B cell (primary cell): Measurements from ENCODE around the gene FAM229A. TPM values are rescaled to one million over a fixed set of nuclear protein-coding genes. Genes with fewer than 3 reads are reported as not detected.

Source experiments
- ATAC-seq: fragments of 200-7000 bp; cut with Tn5 transposase; one replicate; pipeline ENCODE4 v1.10.0; 2021; ENCODE audit warnings: low read depth, mild to moderate bottlenecking, moderate number of reproducible peaks, moderate library complexity
- CTCF ChIA-PET: fragments of 350-600 bp; sonication (Branson Sonifier 250); formaldehyde crosslinking; loops from one replicate; lab custom pipeline; 2021; ENCODE audit warnings: antibody characterized with exemption, inconsistent platforms; lab: Charles Lee
- POLR2A ChIA-PET: fragments of 350-600 bp; sonication (Branson Sonifier 250); formaldehyde crosslinking; loops from one replicate; lab custom pipeline; 2021; ENCODE audit warnings: antibody characterized with exemption; lab: Charles Lee
- DNase-seq: peaks from one replicate; pipeline ENCODE4 v3.0.0; 2013
- H2AFZ ChIP-seq: 2 replicates; pipeline ENCODE4 v1.6.1; 2012; ENCODE audit warnings: mild to moderate bottlenecking, low read depth, low read length; ENCODE audit not compliant: insufficient read depth, poor library complexity, severe bottlenecking
- H3K27ac ChIP-seq, 2 donors: 1 replicate in 1 of 2; 2 replicates in 1 of 2; pipeline ENCODE4 v1.5.1; 2012 to 2013; ENCODE audit warnings: low read length in 2 of 2, mild to moderate bottlenecking in 2 of 2, moderate library complexity in 1 of 2
- H3K27me3 ChIP-seq, 4 experiments: fragments of 200-600 bp in 1 of 4; sonication (generic) in 1 of 4; replicated peaks in 1 of 4; 1 replicate in 2 of 4; 2 replicates in 2 of 4; pipeline versions ENCODE4 v1.6.1 to v1.7.0; 2013 to 2016; ENCODE audit warnings: low read length in 3 of 4, mild to moderate bottlenecking in 2 of 4, mixed read lengths in 1 of 4, moderate library complexity in 1 of 4; ENCODE audit not compliant: insufficient read depth in 4 of 4, control insufficient read depth in 3 of 4; ENCODE audit errors: control extremely low read depth in 1 of 4
- H3K36me3 ChIP-seq, 2 experiments: replicated peaks in 1 of 2; 1 replicate in 1 of 2; 2 replicates in 1 of 2; pipeline versions ENCODE4 v1.6.1 to v1.7.1; 2013; ENCODE audit warnings: low read length in 1 of 2; ENCODE audit not compliant: insufficient read depth in 2 of 2, control insufficient read depth in 1 of 2; ENCODE audit errors: control extremely low read depth in 1 of 2, extremely low read depth in 1 of 2
- H3K4me1 ChIP-seq, 2 donors: fragments of 200-600 bp in 1 of 2; sonication (generic) in 1 of 2; 1 replicate in 1 of 2; 2 replicates in 1 of 2; pipeline versions ENCODE4 v1.5.1 to v1.6.1; 2013 to 2017; ENCODE audit warnings: low read length in 2 of 2; ENCODE audit not compliant: control insufficient read depth in 2 of 2, insufficient read depth in 2 of 2
- H3K4me2 ChIP-seq: replicated peaks from 2 replicates; pipeline ENCODE3; 2012; ENCODE audit warnings: mild to moderate bottlenecking, low read depth, low read length; ENCODE audit not compliant: poor library complexity, severe bottlenecking
- H3K4me3 ChIP-seq, 5 experiments: fragments of 200-600 bp in 1 of 5; sonication (generic) in 1 of 5; 1 replicate in 3 of 5; 2 replicates in 2 of 5; pipeline versions ENCODE4 v1.5.1 to v1.7.0; 2011 to 2016; ENCODE audit warnings: low read length in 4 of 5, mild to moderate bottlenecking in 4 of 5, low read depth in 2 of 5, control low read depth in 1 of 5, moderate library complexity in 1 of 5; ENCODE audit not compliant: insufficient read depth in 1 of 5; ENCODE audit errors: control extremely low read depth in 1 of 5, extremely low read depth in 1 of 5
- H3K79me2 ChIP-seq: fragments of 200-600 bp; sonication (generic); one replicate; pipeline ENCODE4 v1.6.0; 2016; ENCODE audit warnings: low read length; ENCODE audit not compliant: control insufficient read depth, insufficient read depth
- H3K9ac ChIP-seq: fragments of 200-600 bp; sonication (generic); 2 replicates; pipeline ENCODE4 v1.6.1; 2017; ENCODE audit warnings: mild to moderate bottlenecking, low read length, moderate library complexity
- H3K9me3 ChIP-seq, 3 donors: one replicate each; pipeline versions ENCODE4 v1.6.1 to v1.7.1; 2013; ENCODE audit warnings: low read length in 2 of 3; ENCODE audit not compliant: control insufficient read depth in 2 of 3, insufficient read depth in 1 of 3; ENCODE audit errors: control extremely low read depth in 1 of 3
- H4K20me1 ChIP-seq: 2 replicates; pipeline ENCODE4 v1.6.0; 2012; ENCODE audit warnings: mild to moderate bottlenecking, low read length; ENCODE audit not compliant: insufficient read depth, control insufficient read depth, poor library complexity, severe bottlenecking
- H3K27ac Mint-ChIP-seq: one replicate; pipeline ENCODE4 v1.8.0; 2021; ENCODE audit warnings: mixed read lengths
- H3K27me3 Mint-ChIP-seq: one replicate; pipeline ENCODE4 v1.8.0; 2021; ENCODE audit warnings: mixed read lengths
- H3K4me1 Mint-ChIP-seq: one replicate; pipeline ENCODE4 v1.8.0; 2021; ENCODE audit warnings: mixed read lengths
- H3K4me3 Mint-ChIP-seq: one replicate; pipeline ENCODE4 v1.8.0; 2021; ENCODE audit warnings: mixed read lengths
- H3K9me3 Mint-ChIP-seq: one replicate; pipeline ENCODE4 v1.8.0; 2022; ENCODE audit warnings: mixed read lengths; ENCODE audit not compliant: insufficient read depth
- CTCF ChIP-seq: fragments of 200-600 bp; IDR thresholded peaks from one replicate; pipeline ENCODE4 v1.8.0; 2022; ENCODE audit warnings: antibody characterized with exemption, mild to moderate bottlenecking
- EZH2 ChIP-seq: IDR thresholded peaks from 2 replicates; pipeline ENCODE4 v1.6.1; 2012; ENCODE audit warnings: borderline replicate concordance, low read depth, mild to moderate bottlenecking, moderate library complexity, low read length; ENCODE audit not compliant: insufficient read depth, poor library complexity, severe bottlenecking
- WGBS: methylation state at CpG from one replicate; pipeline ENCODE4 v1.1.5; 2013; ENCODE audit warnings: missing lambda C conversion rate; ENCODE audit not compliant: insufficient coverage; 5-methylcytosine and 5-hydroxymethylcytosine counted together
- intact Hi-C: fragments of 100-400 bp; cut with micrococcal nuclease; formaldehyde crosslinking; loops from one replicate; pipeline ENCODE4 v1.10.0; 2022
- polyA plus RNA-seq: library from polyadenylated mRNA; depleted of rRNA; stranded (reverse); fragments of >200 nt; gene quantifications from 2 replicates; pipeline ENCODE4 v1.2.3, GENCODE V29; 2012
- total RNA-seq, 2 donors: library from RNA; stranded (reverse); fragments of 120-200 nt in 1 of 2; gene quantifications; 1 replicate in 1 of 2; 2 replicates in 1 of 2; pipeline versions ENCODE4 v1.2.3 to v1.2.4, GENCODE V29; 2013 to 2022

Gene FAM229A
- total and polyA plus RNA-seq, 2 donors (not counting 1 experiment from before 2014, with no cell fraction given) = 33.3 to 33.8 TPM

DNA sequence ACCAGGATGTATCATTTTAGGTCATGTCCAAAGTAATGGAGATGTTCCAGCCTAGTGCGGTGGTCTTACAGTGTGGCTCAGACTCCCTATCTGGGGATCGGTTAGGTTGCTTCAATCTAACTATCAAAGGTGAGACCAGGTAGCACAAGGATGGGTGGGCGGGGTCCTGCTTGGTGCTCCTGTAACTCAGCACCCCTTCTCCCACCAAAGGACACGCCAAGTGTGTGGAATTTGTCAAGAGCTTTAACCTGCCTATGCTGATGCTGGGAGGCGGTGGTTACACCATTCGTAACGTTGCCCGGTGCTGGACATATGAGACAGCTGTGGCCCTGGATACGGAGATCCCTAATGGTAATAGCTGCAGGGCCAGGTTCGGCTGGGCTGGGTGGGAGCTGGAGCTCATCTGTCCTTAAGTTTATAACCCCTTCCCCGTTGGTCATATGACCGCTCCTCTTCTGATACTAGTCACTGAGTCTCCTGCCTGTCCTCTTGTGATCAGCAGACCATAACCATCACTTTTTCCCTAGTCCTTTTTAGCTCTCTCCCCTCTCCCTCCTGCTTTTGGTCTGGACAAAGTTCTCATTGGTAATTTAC lies 31.6 kb downstream of the FAM229A start:
- DNase-seq (no peak), ATAC-seq (no peak)
- peaks cover 18 to 19% of the 10 kb centered on the region in 2 donors for H3K4me1 ChIP-seq
- no peak overlapping the region for H3K4me3 Mint-ChIP-seq
- TF ChIP-seq CTCF (no peak), EZH2 (no peak)
- peaks cover 1 to 74% of the 10 kb centered on the region in 2 experiments for H3K36me3 ChIP-seq
- no peak overlapping the region for H3K4me3 ChIP-seq
- H3K27ac Mint-ChIP-seq = no peak overlapping the region
- WGBS = 95% methylated on average over 12 of the region's 12 CpGs
- peaks cover 32% of the 10 kb centered on the region for H3K79me2 ChIP-seq
- no peaks in the 10 kb centered on the region for H3K27me3 Mint-ChIP-seq
- H3K4me2 ChIP-seq = no peak overlapping the region
- CTCF ChIA-PET = interaction anchor here (0.9 to 1.5 kb wide), 5 partner anchors 12 to 115 kb away, joined by 3 to 6 read pairs (median 4); no protein-coding TSS in a partner anchor
- POLR2A ChIA-PET = interaction anchor here (0.8 to 1.3 kb wide), 2 partner anchors 9 to 39 kb away, joined by 4 read pairs; partner anchors contain the start of gene HDAC1
- no peaks in the 10 kb centered on the region for H3K9me3 Mint-ChIP-seq
- H3K9ac ChIP-seq = no peak overlapping the region
- H3K4me1 Mint-ChIP-seq = peaks cover 27% of the 10 kb centered on the region
- no peaks in the 10 kb centered on the region for H3K27me3 ChIP-seq
- H3K9me3 ChIP-seq = no peaks in the 10 kb centered on the region
- H2AFZ ChIP-seq = no peak overlapping the region
- peak overlapping the region in 1 of 2 donors; percentile 44 for H3K27ac ChIP-seq
- intact Hi-C loops = no loop called here
- peaks cover 26% of the 10 kb centered on the region for H4K20me1 ChIP-seq

- intact Hi-C loops = no loop called here
- no peaks in the 10 kb centered on the region for H3K9me3 Mint-ChIP-seq
- H3K4me2 ChIP-seq = no peak overlapping the region
- H3K4me3 ChIP-seq = no peak overlapping the region
- H3K4me1 Mint-ChIP-seq = peaks cover 26% of the 10 kb centered on the region
- H3K9me3 ChIP-seq = no peaks in the 10 kb centered on the region
- ChIA-PET POLR2A (interaction anchor here (0.6 to 1.3 kb wide), 3 partner anchors 9 to 268 kb away, joined by 3 to 4 read pairs (median 4); partner anchors contain the start of gene HDAC1), CTCF (no interaction called here)
- TF ChIP-seq CTCF = no peak
- no peak for TF ChIP-seq EZH2
- no peak for DNase-seq
- peaks cover 38% of the 10 kb centered on the region for H3K79me2 ChIP-seq
- peaks cover 1 to 80% of the 10 kb centered on the region in 2 experiments for H3K36me3 ChIP-seq
- 90% methylated on average over 3 of the region's 4 CpGs for WGBS
- H3K9ac ChIP-seq = no peak overlapping the region
- H2AFZ ChIP-seq = no peak overlapping the region
- peak overlapping the region in 1 of 2 donors; percentile 44 for H3K27ac ChIP-seq
- peak overlapping the region; percentile 22 for H3K27ac Mint-ChIP-seq
- peaks cover 18% of the 10 kb centered on the region in 2 donors for H3K4me1 ChIP-seq
- peaks cover 26% of the 10 kb centered on the region for H4K20me1 ChIP-seq
- no peak overlapping the region for H3K4me3 Mint-ChIP-seq
- H3K27me3 Mint-ChIP-seq = no peaks in the 10 kb centered on the region
- ATAC-seq = no peak
- no peaks in the 10 kb centered on the region for H3K27me3 ChIP-seq
Measured at GRCh38 chr1:32329931-32330466, 32.3 kb downstream of the FAM229A start.
